Stimulated activated CD4-positive, alpha-beta T cell treated with anti-CD3 and anti-CD28 coated beads, TNF-alpha, amount 100 ng/mL, for 24 hours (primary cell): ENCODE results near the gene SFXN2.
A peak's percentile ranks its signal among the peaks of the same experiment; 100 is the strongest.
"Not testable (repeated sequence)": the region's sequence is repeated elsewhere in the genome, so short reads cannot be mapped to it uniquely, and the experiment has no call there.

Experiments
- DNase-seq, 3 experiments: peaks; one replicate each; pipeline ENCODE4 v3.0.0-alpha.2; 2020; ENCODE audit warnings: low read depth in 3 of 3

The SFXN2 gene, protein sequence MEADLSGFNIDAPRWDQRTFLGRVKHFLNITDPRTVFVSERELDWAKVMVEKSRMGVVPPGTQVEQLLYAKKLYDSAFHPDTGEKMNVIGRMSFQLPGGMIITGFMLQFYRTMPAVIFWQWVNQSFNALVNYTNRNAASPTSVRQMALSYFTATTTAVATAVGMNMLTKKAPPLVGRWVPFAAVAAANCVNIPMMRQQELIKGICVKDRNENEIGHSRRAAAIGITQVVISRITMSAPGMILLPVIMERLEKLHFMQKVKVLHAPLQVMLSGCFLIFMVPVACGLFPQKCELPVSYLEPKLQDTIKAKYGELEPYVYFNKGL

DNA sequence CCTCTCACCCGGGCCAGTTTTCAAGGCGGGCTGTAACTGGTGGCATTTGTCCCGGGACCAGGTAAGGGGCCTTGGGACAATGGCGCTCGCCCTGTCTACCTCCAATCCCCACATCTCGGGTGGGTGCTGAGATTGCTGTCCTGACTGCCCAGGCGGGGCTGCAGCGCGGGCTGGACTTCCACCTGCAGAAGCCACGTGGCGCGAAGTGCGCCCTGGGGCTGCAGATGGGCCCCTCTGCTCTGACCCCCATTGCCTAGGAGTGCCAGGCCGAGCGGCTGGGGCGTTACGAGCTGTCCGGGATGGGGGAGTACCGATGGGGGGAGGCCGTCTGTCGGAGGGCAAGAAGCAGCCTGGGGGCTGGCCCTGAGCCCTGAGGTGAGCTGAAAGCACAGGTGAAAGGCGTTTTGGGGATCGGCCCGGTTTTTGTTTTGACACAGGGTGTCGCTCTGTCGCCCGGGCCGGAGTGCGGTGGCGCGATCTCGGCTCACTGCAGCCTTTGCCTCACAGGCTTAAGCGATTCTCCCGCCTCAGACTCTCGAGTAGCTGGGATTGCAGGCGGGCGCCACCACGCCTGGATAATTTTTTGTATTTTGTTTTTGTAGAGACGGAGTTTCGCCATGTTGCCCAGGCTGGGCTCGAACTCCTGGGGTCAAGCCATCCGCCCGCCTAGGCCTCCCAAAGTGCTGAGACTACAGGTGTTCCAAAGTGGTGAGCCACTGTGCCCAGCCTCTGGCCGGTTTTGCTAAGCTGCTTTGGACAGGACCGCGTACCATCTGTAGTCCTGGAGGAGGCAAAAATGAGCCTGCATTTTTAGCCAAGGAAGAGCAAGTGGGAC lies at the start of gene SFXN2:
TSS of gene SFXN2 (plus strand) at position 16 of the 835 bp plus-strand sequence. CDS start 12,001 bp downstream, outside the sequence.
- peak; percentile 11 to 53 (median 20) for DNase-seq

DNA sequence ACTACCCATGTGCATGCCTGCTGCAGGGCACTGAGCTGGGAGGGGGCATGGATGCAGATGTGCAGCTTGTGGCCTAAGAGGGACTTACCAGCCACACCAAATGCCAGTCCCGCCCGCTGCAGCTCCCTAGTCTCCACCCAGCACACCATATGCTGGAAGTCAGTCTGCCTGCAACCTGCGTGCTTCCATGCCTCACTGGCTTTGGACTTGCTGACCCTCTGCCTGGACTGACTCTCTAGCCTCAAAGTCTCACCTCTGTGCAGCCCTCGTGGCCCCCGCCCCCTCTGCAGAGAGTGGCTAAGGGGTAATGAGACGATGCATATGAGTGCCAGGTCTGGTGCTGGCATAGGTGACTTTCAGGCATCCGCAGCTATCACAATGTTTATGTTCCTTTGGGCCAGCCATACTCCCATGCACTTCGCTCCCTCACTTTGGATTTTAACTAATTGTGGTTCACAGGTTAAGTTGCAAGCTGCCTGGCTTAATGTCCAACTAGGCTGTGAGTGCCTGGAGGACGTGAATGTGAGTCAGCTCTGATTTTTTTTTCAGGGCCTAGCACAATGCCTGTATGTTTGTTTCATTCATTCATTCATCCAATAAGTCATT lies 48.4 kb upstream of the SFXN2 start:
- DNase-seq, result no peak

- not testable (repeated sequence) for DNase-seq
These were observed 47.0 kb upstream of the SFXN2 start for GRCh38 chr10:102667411-102667810.

- DNase-seq, result no peak
These were observed 45.9 kb upstream of the SFXN2 start for GRCh38 chr10:102668326-102669107.

DNA sequence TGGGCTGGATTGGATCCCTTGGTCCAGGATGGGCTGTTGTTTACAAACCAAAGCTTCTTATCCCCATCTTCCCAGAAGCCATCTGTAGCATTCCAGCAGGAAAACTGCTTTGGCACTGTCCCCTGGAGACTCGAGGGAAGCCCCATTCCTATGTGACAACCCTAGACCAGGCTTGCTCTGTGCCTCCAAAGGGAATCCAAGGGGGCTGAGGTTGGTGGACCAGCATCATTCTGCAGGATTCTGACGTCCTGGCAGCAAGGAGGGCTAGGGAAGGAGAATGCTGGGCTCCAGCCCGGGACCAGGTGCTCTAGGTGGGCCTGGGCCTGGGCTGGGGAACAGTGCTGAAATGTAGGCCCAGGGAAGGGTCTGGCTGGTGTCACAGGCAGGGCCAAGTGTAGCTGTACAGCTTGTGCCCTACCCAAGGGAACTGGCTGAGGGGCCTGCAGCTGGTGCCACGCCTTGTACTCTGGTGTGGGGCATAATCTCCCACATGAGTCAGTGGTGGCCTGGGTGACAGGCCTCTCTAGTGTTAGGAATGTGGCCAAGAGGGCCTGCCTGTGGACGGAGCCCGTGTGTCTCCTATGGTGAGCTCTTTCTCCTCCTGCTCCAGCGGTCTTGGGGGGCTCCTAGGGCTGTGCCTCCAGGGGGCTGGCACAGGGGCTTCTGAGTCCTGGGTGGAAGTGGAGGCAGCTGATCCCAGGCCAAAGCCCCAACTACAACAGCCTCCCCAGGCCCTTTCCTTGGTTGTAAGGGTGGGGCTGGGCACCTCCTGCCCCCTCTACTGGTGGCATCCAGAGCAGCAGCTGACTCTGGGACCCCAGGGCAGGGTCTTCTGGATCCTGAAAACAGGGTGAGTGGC lies 45.0 kb upstream of the SFXN2 start:
- no peak for DNase-seq

DNA sequence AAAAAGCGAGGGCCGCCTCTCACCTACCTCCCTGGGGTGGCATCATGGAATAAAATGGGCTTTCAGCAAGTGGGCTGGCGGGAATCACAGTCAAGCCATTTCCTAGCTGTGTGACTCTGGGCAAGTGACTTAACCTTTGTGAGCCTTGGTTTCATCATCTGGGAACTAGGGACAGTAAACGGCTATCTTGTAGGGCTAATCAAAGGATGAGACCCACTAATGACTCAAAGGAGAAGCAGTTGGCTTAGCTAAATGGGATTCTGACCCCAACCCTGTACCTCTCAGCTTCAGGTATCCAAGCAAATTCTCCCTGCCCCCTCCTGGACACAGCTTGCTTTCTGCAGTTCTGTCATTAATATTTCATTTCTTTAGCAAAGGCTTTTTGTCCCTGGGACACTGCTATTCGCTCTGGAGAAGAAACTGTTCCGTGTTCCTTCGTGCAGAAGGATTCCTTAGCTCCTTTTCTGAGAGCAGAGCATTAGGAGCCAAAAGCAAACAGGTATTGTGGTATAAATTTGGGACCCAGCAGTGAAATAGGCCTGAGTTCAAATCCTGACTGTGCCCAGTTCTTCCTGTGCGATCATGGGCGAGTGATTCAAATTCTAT lies 44.3 kb upstream of the SFXN2 start:
- no peak for DNase-seq

DNA sequence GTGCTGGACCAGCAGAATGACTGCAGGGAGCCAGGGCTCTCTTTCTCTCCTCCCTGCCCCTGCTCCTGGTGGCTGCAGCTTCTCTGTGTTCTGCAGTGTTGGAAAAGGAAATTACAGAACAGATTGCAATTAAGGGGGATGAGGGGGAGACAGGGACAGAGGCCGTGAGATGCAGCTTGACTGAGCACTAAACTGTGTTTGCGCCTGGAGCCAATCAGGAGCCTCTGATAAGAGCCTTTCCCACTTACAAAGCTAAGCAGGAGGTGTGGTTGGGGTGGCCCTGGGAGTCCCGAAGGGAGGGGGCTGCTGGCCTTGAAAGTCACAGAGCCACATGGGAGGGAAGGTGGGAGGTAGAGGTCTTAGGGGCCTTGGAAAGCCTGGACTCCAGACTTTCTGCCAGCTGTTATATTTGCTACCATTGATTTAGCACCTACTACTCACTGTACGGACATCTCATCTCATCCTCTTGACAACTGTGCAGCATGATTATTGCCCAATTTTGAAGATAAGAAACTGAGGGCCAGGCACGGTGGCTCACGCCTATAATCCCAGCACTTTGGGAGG lies 43.5 kb upstream of the SFXN2 start:
- DNase-seq, result no peak

GRCh38 chr10:102673236-102673818 lies 41.1 kb upstream of the SFXN2 start:
- no peak for DNase-seq

DNA sequence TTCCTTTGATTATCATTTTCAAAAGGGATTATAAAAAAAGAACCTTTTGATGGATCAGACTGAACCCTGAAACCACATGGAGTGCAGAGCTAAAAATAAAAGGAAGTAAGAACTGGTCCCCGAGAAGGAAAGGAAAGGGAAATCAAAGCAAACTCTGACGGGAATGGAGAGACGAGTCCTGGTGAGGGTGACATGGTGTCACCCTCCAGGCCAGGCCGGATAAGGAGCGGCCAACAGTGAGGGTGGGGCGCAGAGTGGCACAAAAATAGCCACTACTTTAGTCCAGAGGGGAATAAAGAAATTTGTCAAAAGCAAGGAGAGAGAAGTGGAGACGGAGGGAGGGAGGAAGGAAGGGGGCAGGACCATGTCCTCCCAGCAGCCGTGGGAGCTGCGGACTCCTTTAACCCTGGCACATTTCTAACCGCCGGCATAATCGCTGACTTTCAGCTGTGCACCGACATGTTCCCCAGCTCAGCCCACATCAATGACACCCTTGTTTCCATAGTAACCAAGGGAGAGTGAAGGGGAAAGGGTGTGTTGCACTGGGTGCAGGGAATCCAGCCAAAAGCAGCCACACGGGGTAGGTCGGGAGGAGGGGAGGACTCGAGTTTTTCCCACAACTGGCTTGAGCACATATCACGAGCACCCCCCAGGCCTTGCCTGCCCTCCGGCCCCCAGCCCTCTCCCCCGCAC lies 40.5 kb upstream of the SFXN2 start:
- peak; percentile 44 to 62 (median 57) for DNase-seq

- DNase-seq, result no peak
These were observed 39.9 kb upstream of the SFXN2 start for GRCh38 chr10:102674566-102674965.

GRCh38 chr10:102675011-102675665 lies 39.3 kb upstream of the SFXN2 start:
- no peak for DNase-seq

GRCh38 chr10:102675666-102676533 lies 38.5 kb upstream of the SFXN2 start:
- DNase-seq, result no peak

DNA sequence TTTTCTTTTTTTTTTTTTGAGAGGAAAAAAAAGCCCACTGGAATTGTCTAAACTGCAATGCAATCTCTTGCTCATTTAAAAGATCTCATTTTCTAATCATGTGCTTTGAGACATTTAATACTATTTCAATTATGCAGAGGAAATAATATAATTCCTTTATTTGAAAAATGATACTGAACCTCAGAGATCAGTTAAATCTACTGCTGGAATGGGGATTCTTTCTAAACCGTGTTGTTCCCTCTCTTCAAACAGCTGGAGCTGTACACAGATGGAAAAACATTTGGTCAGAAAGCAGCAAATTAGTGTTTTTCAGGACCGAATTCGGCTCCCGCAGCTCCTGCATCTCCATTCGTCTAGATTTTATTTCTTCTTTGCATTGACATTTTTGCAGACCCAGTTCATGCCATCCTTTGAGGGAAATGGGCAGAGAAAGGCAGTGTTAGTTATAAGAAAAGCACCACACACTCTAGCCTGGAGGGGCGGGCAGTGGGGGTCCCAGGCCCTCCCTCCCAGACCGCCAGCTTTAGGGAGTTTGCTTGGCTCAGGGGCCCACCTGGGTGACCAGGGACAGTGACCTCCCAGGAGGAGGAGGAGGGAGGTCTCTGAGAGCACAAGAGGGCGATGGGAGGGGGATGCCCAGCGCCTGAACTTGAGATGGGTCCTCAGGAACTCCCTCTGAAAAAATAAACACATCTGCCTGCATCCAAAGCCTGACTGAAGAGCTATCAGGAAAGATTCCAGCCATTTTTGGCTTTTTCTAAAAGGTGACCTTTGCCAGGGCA lies 37.7 kb upstream of the SFXN2 start:
- no peak for DNase-seq

- no peak for DNase-seq
These were observed 36.9 kb upstream of the SFXN2 start for GRCh38 chr10:102677331-102678067.

GRCh38 chr10:102678068-102678400 lies 36.4 kb upstream of the SFXN2 start:
- DNase-seq, result no peak

- no peak for DNase-seq
These were observed 35.6 kb upstream of the SFXN2 start for GRCh38 chr10:102678842-102679289.
